H9 (cell line): Measurements from ENCODE around the gene R3HDM2. TPM values are rescaled to one million over a fixed set of nuclear protein-coding genes. Genes with fewer than 3 reads are reported as not detected.

Experiments
- DNase-seq: peaks from one replicate; pipeline ENCODE4 v3.0.0-alpha.2; 2017
- H2AFZ ChIP-seq: one replicate; pipeline ENCODE4 v1.6.1; 2013; ENCODE audit warnings: mild to moderate bottlenecking, low read length, control low read depth, moderate library complexity
- H2AK5ac ChIP-seq: 2 replicates; pipeline ENCODE4 v1.6.1; 2013; ENCODE audit warnings: low read length, control low read depth, mixed read lengths; ENCODE audit not compliant: insufficient read length
- H2BK120ac ChIP-seq: one replicate; pipeline ENCODE4 v1.6.1; 2013; ENCODE audit warnings: low read depth, mild to moderate bottlenecking, low read length, control low read depth, inconsistent platforms; ENCODE audit not compliant: poor library complexity, severe bottlenecking
- H2BK12ac ChIP-seq: 2 replicates; pipeline ENCODE4 v1.6.1; 2013; ENCODE audit warnings: low read length, control low read depth, mixed read lengths, low read depth; ENCODE audit not compliant: insufficient read length
- H2BK15ac ChIP-seq: 2 replicates; pipeline ENCODE4 v1.6.1; 2013; ENCODE audit warnings: low read depth, low read length, control low read depth
- H2BK20ac ChIP-seq: one replicate; pipeline ENCODE4 v1.6.1; 2013; ENCODE audit warnings: low read depth, mild to moderate bottlenecking, low read length, control low read depth, inconsistent platforms; ENCODE audit not compliant: poor library complexity, severe bottlenecking
- H2BK5ac ChIP-seq: 2 replicates; pipeline ENCODE4 v1.6.1; 2013; ENCODE audit warnings: low read length, control low read depth, mixed read lengths; ENCODE audit not compliant: insufficient read length
- H3K14ac ChIP-seq: 2 replicates; pipeline ENCODE4 v1.6.1; 2013; ENCODE audit warnings: low read length, control low read depth; ENCODE audit not compliant: insufficient read depth
- H3K18ac ChIP-seq: 2 replicates; pipeline ENCODE4 v1.6.1; 2013; ENCODE audit warnings: low read depth, mild to moderate bottlenecking, mixed read lengths, low read length, control low read depth; ENCODE audit not compliant: insufficient read length
- H3K23ac ChIP-seq: 2 replicates; pipeline ENCODE4 v1.6.1; 2013; ENCODE audit warnings: low read length, control low read depth, mixed read lengths, low read depth; ENCODE audit not compliant: insufficient read length
- H3K23me2 ChIP-seq: 2 replicates; pipeline ENCODE4 v1.6.1; 2013; ENCODE audit warnings: low read depth, mild to moderate bottlenecking, mixed read lengths, low read length, control low read depth; ENCODE audit not compliant: insufficient read length, poor library complexity, severe bottlenecking
- H3K27ac ChIP-seq: 2 replicates; pipeline ENCODE4 v1.5.1; 2013; ENCODE audit warnings: low read length, control low read depth, mixed read lengths, low read depth; ENCODE audit not compliant: insufficient read length
- H3K27me3 ChIP-seq: 2 replicates; pipeline ENCODE4 v1.6.1; 2013; ENCODE audit warnings: low read length, control low read depth, inconsistent platforms; ENCODE audit not compliant: insufficient read depth
- H3K4ac ChIP-seq: 2 replicates; pipeline ENCODE4 v1.6.1; 2013; ENCODE audit warnings: low read depth, mild to moderate bottlenecking, control low read depth, inconsistent platforms, low read length, moderate library complexity
- H3K4me1 ChIP-seq: 2 replicates; pipeline ENCODE4 v1.6.1; 2013; ENCODE audit warnings: low read length, control low read depth, inconsistent platforms; ENCODE audit not compliant: insufficient read depth
- H3K4me2 ChIP-seq: 2 replicates; pipeline ENCODE4 v1.6.1; 2013; ENCODE audit warnings: low read length, control low read depth, mixed read lengths; ENCODE audit not compliant: insufficient read length, insufficient read depth
- H3K56ac ChIP-seq: 2 replicates; pipeline ENCODE4 v1.6.1; 2013; ENCODE audit warnings: low read depth, mild to moderate bottlenecking, mixed read lengths, low read length, control low read depth; ENCODE audit not compliant: insufficient read length
- H3K79me1 ChIP-seq: 2 replicates; pipeline ENCODE4 v1.6.1; 2013; ENCODE audit warnings: low read depth, mild to moderate bottlenecking, moderate library complexity, low read length, control low read depth, inconsistent platforms; ENCODE audit not compliant: insufficient read depth, poor library complexity, severe bottlenecking
- H3K79me2 ChIP-seq: 2 replicates; pipeline ENCODE4 v1.6.1; 2013; ENCODE audit warnings: low read length, control low read depth, inconsistent platforms; ENCODE audit not compliant: insufficient read depth
- H3K9ac ChIP-seq: 2 replicates; pipeline ENCODE4 v1.6.1; 2013; ENCODE audit warnings: low read length, control low read depth, mixed read lengths; ENCODE audit not compliant: insufficient read length; ENCODE audit errors: extremely low read depth
- H3K9me3 ChIP-seq: one replicate; pipeline ENCODE4 v1.6.1; 2013; ENCODE audit warnings: low read depth, low read length, inconsistent platforms; ENCODE audit not compliant: control insufficient read depth
- H3T11ph ChIP-seq: one replicate; pipeline ENCODE4 v1.6.1; 2013; ENCODE audit warnings: mild to moderate bottlenecking, low read length, control low read depth, inconsistent platforms
- H4K20me1 ChIP-seq: one replicate; pipeline ENCODE4 v1.6.1; 2013; ENCODE audit not compliant: control insufficient read depth, insufficient read length, insufficient read depth
- H4K5ac ChIP-seq: 2 replicates; pipeline ENCODE4 v1.6.1; 2013; ENCODE audit warnings: low read depth, mild to moderate bottlenecking, mixed read lengths, low read length, control low read depth; ENCODE audit not compliant: insufficient read length
- H4K8ac ChIP-seq: replicated peaks from 2 replicates; pipeline ENCODE4 v1.6.1; 2013; ENCODE audit warnings: low read length, control low read depth, mixed read lengths, low read depth; ENCODE audit not compliant: insufficient read length
- H4K91ac ChIP-seq: 2 replicates; pipeline ENCODE4 v1.6.1; 2013; ENCODE audit warnings: low read depth, mild to moderate bottlenecking, moderate library complexity, mixed read lengths, low read length, control low read depth; ENCODE audit not compliant: insufficient read length
- H3K27ac Mint-ChIP-seq, 3 experiments: 2 replicates in 2 of 3; 3 replicates in 1 of 3; pipeline ENCODE4 v1.8.0; 2020 to 2021; ENCODE audit warnings: mixed read lengths in 3 of 3, mild to moderate bottlenecking in 1 of 3, moderate library complexity in 1 of 3
- H3K27me3 Mint-ChIP-seq: 2 replicates; pipeline ENCODE4 v1.8.0; 2021; ENCODE audit warnings: low read depth, mild to moderate bottlenecking, moderate library complexity, mixed read lengths
- H3K36me3 Mint-ChIP-seq, 3 experiments: 2 replicates in 2 of 3; 3 replicates in 1 of 3; pipeline ENCODE4 v1.8.0; 2020 to 2021; ENCODE audit warnings: low read depth in 3 of 3, mixed read lengths in 3 of 3; ENCODE audit not compliant: insufficient read depth in 1 of 3
- H3K4me1 Mint-ChIP-seq, 2 experiments: 2 replicates each; pipeline ENCODE4 v1.8.0; 2020; ENCODE audit warnings: mixed read lengths in 2 of 2
- H3K4me3 Mint-ChIP-seq, 2 experiments: 2 replicates in 1 of 2; 3 replicates in 1 of 2; pipeline ENCODE4 v1.8.0; 2020 to 2021; ENCODE audit warnings: mild to moderate bottlenecking in 2 of 2, mixed read lengths in 2 of 2, moderate library complexity in 1 of 2
- H3K9me3 Mint-ChIP-seq, 2 experiments: 2 replicates in 1 of 2; 3 replicates in 1 of 2; pipeline ENCODE4 v1.8.0; 2020; ENCODE audit warnings: mild to moderate bottlenecking in 2 of 2, mixed read lengths in 2 of 2, moderate library complexity in 1 of 2
- WGBS: extraction: QIAGEN DNeasy Blood & Tissue Kit; methylation state at CpG from one replicate; pipeline ENCODE4 v1.1.7; 2013; ENCODE audit warnings: missing lambda C conversion rate, low lambda C conversion rate, mixed read lengths; ENCODE audit not compliant: insufficient read length; ENCODE audit errors: extremely low coverage; 5-methylcytosine and 5-hydroxymethylcytosine counted together
- total RNA-seq: library from RNA; stranded (reverse); gene quantifications from 2 replicates; pipeline ENCODE4 v1.2.1, GENCODE V29; 2021
- TF ChIP-seq, protein P1 (sequence below): fragments of 200-600 bp; sonication (generic); conservative IDR thresholded peaks from 3 replicates; pipeline ENCODE4 v1.8.0; 2021; ENCODE audit warnings: antibody characterized with exemption, mild to moderate bottlenecking

Gene R3HDM2
- total RNA-seq, 1 experiment from 2014 or later: 43.9 TPM

- Histone ChIP-seq H3K4me2 (no peak overlapping the region), H2BK12ac (no peak overlapping the region), H3K23me2 (peaks cover 3% of the 10 kb centered on the region), H3T11ph (no peak overlapping the region), H3K27ac (no peak overlapping the region), H2BK20ac (no peak overlapping the region), H3K4me1 (no peaks in the 10 kb centered on the region), H3K79me1 (no peaks in the 10 kb centered on the region), H2AFZ (no peak overlapping the region), H2BK15ac (no peak overlapping the region), H3K4ac (no peak overlapping the region), H3K27me3 (no peaks in the 10 kb centered on the region), H4K20me1 (no peaks in the 10 kb centered on the region), H3K9ac (no peak overlapping the region), H3K56ac (no peak overlapping the region), H3K79me2 (no peaks in the 10 kb centered on the region), H3K18ac (no peak overlapping the region), H3K9me3 (no peaks in the 10 kb centered on the region), H2BK5ac (no peak overlapping the region), H3K14ac (no peak overlapping the region), H4K91ac (no peak overlapping the region), H2AK5ac (no peak overlapping the region), H3K23ac (no peak overlapping the region), H4K8ac (no peak overlapping the region), H4K5ac (no peak overlapping the region), H2BK120ac (no peak overlapping the region)
- WGBS: no CpG with 5 or more reads among the region's 4 CpGs
- Mint-ChIP-seq H3K4me1 (peaks cover 9 to 21% of the 10 kb centered on the region in 2 experiments), H3K27me3 (no peaks in the 10 kb centered on the region; the same call in 1 of the 2 replicates), H3K36me3 (no peaks in the 10 kb centered on the region; a peak in 1 of 7 replicates), H3K4me3 (no peak overlapping the region), H3K9me3 (no peaks in the 10 kb centered on the region; a peak in 1 of 5 replicates), H3K27ac (peak overlapping the region in 1 of 3 experiments; percentile 23; a peak in 2 of 7 replicates)
- no peak for DNase-seq
- TF ChIP-seq, protein P1, sequence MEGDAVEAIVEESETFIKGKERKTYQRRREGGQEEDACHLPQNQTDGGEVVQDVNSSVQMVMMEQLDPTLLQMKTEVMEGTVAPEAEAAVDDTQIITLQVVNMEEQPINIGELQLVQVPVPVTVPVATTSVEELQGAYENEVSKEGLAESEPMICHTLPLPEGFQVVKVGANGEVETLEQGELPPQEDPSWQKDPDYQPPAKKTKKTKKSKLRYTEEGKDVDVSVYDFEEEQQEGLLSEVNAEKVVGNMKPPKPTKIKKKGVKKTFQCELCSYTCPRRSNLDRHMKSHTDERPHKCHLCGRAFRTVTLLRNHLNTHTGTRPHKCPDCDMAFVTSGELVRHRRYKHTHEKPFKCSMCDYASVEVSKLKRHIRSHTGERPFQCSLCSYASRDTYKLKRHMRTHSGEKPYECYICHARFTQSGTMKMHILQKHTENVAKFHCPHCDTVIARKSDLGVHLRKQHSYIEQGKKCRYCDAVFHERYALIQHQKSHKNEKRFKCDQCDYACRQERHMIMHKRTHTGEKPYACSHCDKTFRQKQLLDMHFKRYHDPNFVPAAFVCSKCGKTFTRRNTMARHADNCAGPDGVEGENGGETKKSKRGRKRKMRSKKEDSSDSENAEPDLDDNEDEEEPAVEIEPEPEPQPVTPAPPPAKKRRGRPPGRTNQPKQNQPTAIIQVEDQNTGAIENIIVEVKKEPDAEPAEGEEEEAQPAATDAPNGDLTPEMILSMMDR: no peak
Observed at GRCh38 chr12:57435293-57435692, 4.5 kb upstream of the R3HDM2 start.
